NCI-H2171 treated with DMSO at 0.1 percent for 48 hours (cell line): ENCODE measurements around the gene SEMA5B.
A peak's percentile ranks its signal among the peaks of the same experiment; 100 is the strongest.

ENCODE experiments used
- DNase-seq: peaks from one replicate; lab custom pipeline; 2025; lab: John Stamatoyannopoulos, UW

The SEMA5B gene

GRCh38 chr3:122993124-122993978, 34.2 kb downstream of the SEMA5B start:
- peak; percentile 53 for DNase-seq

GRCh38 chr3:122992676-122993075, 34.9 kb downstream of the SEMA5B start:
- peak; percentile 70 for DNase-seq

GRCh38 chr3:122992133-122992532, 35.4 kb downstream of the SEMA5B start:
- no peak for DNase-seq

- peak; percentile 26 for DNase-seq
These were observed 36.2 kb downstream of the SEMA5B start for GRCh38 chr3:122991236-122991985.

GRCh38 chr3:122989856-122990575, 37.5 kb downstream of the SEMA5B start:
- peak; percentile 67 for DNase-seq

GRCh38 chr3:122988508-122988907, 39.1 kb downstream of the SEMA5B start:
- no peak for DNase-seq

- DNase-seq = no peak
These were observed 39.7 kb downstream of the SEMA5B start for GRCh38 chr3:122987736-122988319.

GRCh38 chr3:122987231-122987630, 40.3 kb downstream of the SEMA5B start:
- no peak for DNase-seq

GRCh38 chr3:122986693-122987179, 40.8 kb downstream of the SEMA5B start:
- DNase-seq = no peak

- no peak for DNase-seq
These were observed 42.0 kb downstream of the SEMA5B start for GRCh38 chr3:122985539-122985938.

- DNase-seq = no peak
These were observed 42.9 kb downstream of the SEMA5B start for GRCh38 chr3:122984650-122985049.

- DNase-seq = no peak
These were observed 43.6 kb downstream of the SEMA5B start for GRCh38 chr3:122984007-122984406.

GRCh38 chr3:122982216-122983185, 45.1 kb downstream of the SEMA5B start:
- DNase-seq = no peak

- no peak for DNase-seq
These were observed 48.4 kb downstream of the SEMA5B start for GRCh38 chr3:122979211-122979610.

- no peak for DNase-seq
These were observed 49.0 kb downstream of the SEMA5B start for GRCh38 chr3:122978569-122978968.

GRCh38 chr3:122977746-122978466, 49.7 kb downstream of the SEMA5B start:
- peak; percentile 68 for DNase-seq

- DNase-seq = no peak
These were observed 51.7 kb downstream of the SEMA5B start for GRCh38 chr3:122975924-122976293.

GRCh38 chr3:122975163-122975923, 52.2 kb downstream of the SEMA5B start:
- DNase-seq = no peak

GRCh38 chr3:122974764-122975162, 52.8 kb downstream of the SEMA5B start:
- no peak for DNase-seq
